Tibial nerve (tissue), 4 donors: ENCODE data around the gene USP17L30. TPM values are rescaled to one million over a fixed set of nuclear protein-coding genes. Genes with fewer than 3 reads are reported as not detected.
A peak's percentile ranks its signal among the peaks of the same experiment; 100 is the strongest.
"Not testable (repeated sequence)": the region's sequence is repeated elsewhere in the genome, so short reads cannot be mapped to it uniquely, and the experiment has no call there.

Experiments used
- DNase-seq, 2 donors: peaks; one replicate each; pipeline ENCODE4 v3.0.0-alpha.2; 2019; ENCODE audit warnings: low spot score in 2 of 2
- H3K27ac ChIP-seq, 4 donors: fragments of 200-600 bp; sonication (generic) in 3 of 4; one replicate each; pipeline ENCODE4 v1.5.1; 2017 to 2019; ENCODE audit warnings: mild to moderate bottlenecking in 1 of 4
- H3K27me3 ChIP-seq, 2 donors: fragments of 200-600 bp; sonication (generic) in 1 of 2; one replicate each; pipeline versions ENCODE4 v1.5.1 to v1.6.0; 2017 to 2019
- H3K36me3 ChIP-seq, 3 donors: fragments of 200-600 bp; sonication (generic); one replicate each; pipeline ENCODE4 v1.5.1; 2018 to 2019
- H3K4me1 ChIP-seq, 4 donors: fragments of 200-600 bp; sonication (generic) in 3 of 4; one replicate each; pipeline ENCODE4 v1.5.1; 2017 to 2019
- H3K4me3 ChIP-seq, 4 donors: fragments of 200-600 bp; sonication (generic) in 3 of 4; one replicate each; pipeline ENCODE4 v1.5.1; 2017 to 2019; ENCODE audit warnings: mild to moderate bottlenecking in 1 of 4, moderate library complexity in 1 of 4
- H3K9me3 ChIP-seq, 4 donors: fragments of 200-600 bp; sonication (generic) in 3 of 4; one replicate each; pipeline ENCODE4 v1.5.1; 2017 to 2019
- CTCF ChIP-seq, 5 experiments: fragments of 200-600 bp in 3 of 5; fragments of 450-650 bp in 2 of 5; sonication (generic) in 3 of 5; IDR thresholded peaks; one replicate each; pipeline ENCODE4 v1.5.1; 2016 to 2019; ENCODE audit warnings: antibody characterized with exemption in 5 of 5, mild to moderate bottlenecking in 3 of 5, moderate library complexity in 2 of 5
- EP300 ChIP-seq, 2 donors: sonication (generic); formaldehyde crosslinking; IDR thresholded peaks; one replicate each; pipeline ENCODE4 v1.6.1; 2017; ENCODE audit warnings: antibody characterized with exemption in 2 of 2, mild to moderate bottlenecking in 1 of 2
- POLR2A ChIP-seq, 2 donors: fragments of 450-650 bp; IDR thresholded peaks; one replicate each; pipeline ENCODE4 v1.6.1; 2017; ENCODE audit warnings: antibody characterized with exemption in 2 of 2, mild to moderate bottlenecking in 2 of 2, moderate library complexity in 2 of 2
- WGBS, 2 donors: methylation state at CpG; one replicate each; pipeline ENCODE4 v1.1.5; 2018; 5-methylcytosine and 5-hydroxymethylcytosine counted together
- small RNA-seq: library from RNA; depleted of rRNA; stranded (forward); fragments of <200 nt; gene quantifications from one replicate; pipeline ENCODE3, GENCODE V24; 2016
- total RNA-seq, 4 donors: library from RNA; depleted of rRNA; stranded (reverse); fragments of >200 nt; gene quantifications; one replicate each; pipeline ENCODE4 v1.1.0, GENCODE V29; 2016

USP17L30 gene
- total RNA-seq, 4 donors from 2014 or later = not detected

- not testable (repeated sequence) for H3K27me3 ChIP-seq, H3K27ac ChIP-seq, H3K36me3 ChIP-seq, H3K4me1 ChIP-seq, H3K9me3 ChIP-seq, DNase-seq
- H3K4me3 ChIP-seq = peak overlapping the region in 3 of 4 donors; percentile 15 to 48 (median 21)
- WGBS, 2 donors = 36 to 49% methylated on average over 9 to 19 of the region's 36 CpGs
- TF ChIP-seq CTCF (IDR thresholded peaks at IDR 0.05) = peak in 4 of 5 experiments; percentile 27 to 49 (median 44)
These were observed 18.1 kb downstream of the USP17L30 start for GRCh38 chr4:9381012-9381534.

- 77 to 96% methylated on average over 1 of the region's 1 CpG for WGBS, 2 donors
- Histone ChIP-seq H3K36me3 (no peaks in the 10 kb centered on the region), H3K4me3 (no peak overlapping the region), H3K4me1 (no peaks in the 10 kb centered on the region), H3K27ac (no peak overlapping the region), H3K9me3 (no peaks in the 10 kb centered on the region), H3K27me3 (no peaks in the 10 kb centered on the region)
- no peak for TF ChIP-seq CTCF (IDR thresholded peaks at IDR 0.05)
- no peak for TF ChIP-seq EP300 (IDR thresholded peaks at IDR 0.05)
- no peak for TF ChIP-seq POLR2A (IDR thresholded peaks at IDR 0.05)
- DNase-seq = no peak
These were observed 21.2 kb downstream of the USP17L30 start for GRCh38 chr4:9384126-9384525.

DNA sequence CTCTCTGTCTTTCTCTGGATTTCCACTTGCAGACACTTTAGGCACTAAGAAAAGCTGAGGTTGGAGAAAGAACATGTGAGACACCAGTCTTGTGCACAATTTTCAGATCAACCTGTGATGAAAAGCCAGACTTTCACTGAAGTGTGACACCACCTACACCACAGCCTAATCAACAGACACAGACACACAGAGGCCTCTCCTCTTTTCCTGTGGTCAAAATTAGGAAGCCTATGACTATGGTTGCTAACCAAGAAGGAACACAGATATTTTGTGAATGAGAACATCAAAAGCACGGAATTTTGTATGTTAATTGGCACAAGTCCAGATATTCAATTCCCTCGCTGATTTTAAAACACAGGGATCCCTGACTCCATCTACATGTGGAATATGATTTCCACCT, 26.1 kb downstream of the USP17L30 start:
- H3K27ac ChIP-seq, H3K36me3 ChIP-seq, DNase-seq, H3K27me3 ChIP-seq, H3K4me1 ChIP-seq, H3K9me3 ChIP-seq, H3K4me3 ChIP-seq: not testable (repeated sequence)
- 25 to 32% methylated on average over 2 of the region's 2 CpGs for WGBS, 2 donors

DNA sequence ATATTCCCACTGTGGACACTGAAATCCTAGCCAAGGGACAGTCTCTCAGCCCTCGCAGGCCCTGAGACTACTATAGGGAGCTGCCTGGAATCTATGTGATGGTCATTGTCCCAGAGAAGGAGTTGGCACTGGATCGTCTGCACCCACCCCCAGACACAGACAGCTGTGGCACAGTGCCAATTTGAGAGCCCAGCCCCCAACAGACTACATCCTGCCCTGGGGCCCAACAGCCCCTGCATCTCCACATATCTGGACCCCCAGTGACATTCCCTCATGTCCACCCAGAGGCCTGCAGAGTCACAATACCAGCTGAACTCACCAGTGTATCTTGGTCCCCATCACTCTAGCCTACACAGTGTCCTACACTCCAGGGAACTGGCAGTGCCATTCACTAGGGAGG, 42.8 kb downstream of the USP17L30 start:
- WGBS, 2 donors = 49 to 54% methylated on average over 2 of the region's 2 CpGs
- H3K27me3 ChIP-seq, H3K27ac ChIP-seq, H3K4me1 ChIP-seq, H3K4me3 ChIP-seq, H3K9me3 ChIP-seq, DNase-seq, H3K36me3 ChIP-seq: not testable (repeated sequence)

DNA sequence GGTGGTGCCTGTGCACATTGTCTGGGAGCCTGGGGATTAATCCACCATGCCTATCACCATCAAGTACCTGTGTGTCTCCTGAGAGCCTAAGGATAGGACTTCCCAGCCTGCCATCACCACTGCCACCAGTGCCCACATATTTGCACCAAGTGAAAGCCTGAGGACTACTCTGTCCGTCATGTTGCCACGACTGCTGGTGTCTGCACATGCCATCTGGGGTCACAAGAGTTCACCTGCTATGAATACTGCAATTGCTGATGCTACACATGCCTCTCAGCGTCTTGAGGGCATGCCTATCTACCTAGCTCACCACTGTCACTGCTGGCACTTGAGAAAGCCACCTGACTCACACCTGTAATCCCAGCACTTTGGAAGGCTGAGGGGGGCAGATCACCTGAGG, 43.6 kb downstream of the USP17L30 start:
- not testable (repeated sequence) for DNase-seq, H3K27me3 ChIP-seq, H3K27ac ChIP-seq, H3K36me3 ChIP-seq, H3K4me1 ChIP-seq, H3K9me3 ChIP-seq, H3K4me3 ChIP-seq
- 76 to 78% methylated on average over 3 of the region's 3 CpGs for WGBS, 2 donors

- TF ChIP-seq POLR2A (IDR thresholded peaks at IDR 0.05) = no peak
- TF ChIP-seq EP300 (IDR thresholded peaks at IDR 0.05) = no peak
- TF ChIP-seq CTCF (IDR thresholded peaks at IDR 0.05) = no peak
- no peaks in the 10 kb centered on the region for H3K27me3 ChIP-seq
- peaks cover 0 to 12% (median 0%) of the 10 kb centered on the region in 4 donors for H3K9me3 ChIP-seq
- H3K4me3 ChIP-seq = no peak overlapping the region
- H3K4me1 ChIP-seq = no peaks in the 10 kb centered on the region
- no peak overlapping the region for H3K27ac ChIP-seq
- DNase-seq = no peak
- WGBS, 2 donors = 91 to 94% methylated on average over 8 to 13 of the region's 13 CpGs
- no peaks in the 10 kb centered on the region for H3K36me3 ChIP-seq
These were observed 46.9 kb downstream of the USP17L30 start for GRCh38 chr4:9409793-9410192.

Small RNA genes within 50 kb of the gene (small RNA-seq; reads per million reads assigned to genes)
- gene RNA5SP153 = not detected

Other genes starting within 250 kb of the USP17L30 start
- gene FAM90A26, start 192.7 kb upstream of the USP17L30 start, total RNA-seq = not detected
- not detected for gene USP17L10, start 152.5 kb upstream of the USP17L30 start, total RNA-seq
- not detected for gene USP17L11, start 147.7 kb upstream of the USP17L30 start, total RNA-seq
- gene USP17L12, start 143.0 kb upstream of the USP17L30 start, total RNA-seq = not detected
- gene USP17L13, start 138.2 kb upstream of the USP17L30 start, total RNA-seq = not detected
- gene USP17L15, start 128.7 kb upstream of the USP17L30 start, total RNA-seq = not detected
- not detected for gene USP17L17, start 119.2 kb upstream of the USP17L30 start, total RNA-seq
- not detected for gene USP17L18, start 114.5 kb upstream of the USP17L30 start, total RNA-seq
- gene USP17L19, start 109.8 kb upstream of the USP17L30 start, total RNA-seq = not detected
- not detected for gene USP17L20, start 105.0 kb upstream of the USP17L30 start, total RNA-seq
- not detected for gene USP17L21, start 100.3 kb upstream of the USP17L30 start, total RNA-seq
- not detected for gene USP17L22, start 95.5 kb upstream of the USP17L30 start, total RNA-seq
- gene USP17L24, start 38.0 kb upstream of the USP17L30 start, total RNA-seq = not detected
- gene USP17L25, start 33.2 kb upstream of the USP17L30 start, total RNA-seq = not detected
- gene USP17L26, start 28.5 kb upstream of the USP17L30 start, total RNA-seq = not detected
- gene USP17L5, start 23.7 kb upstream of the USP17L30 start, total RNA-seq = not detected
- gene USP17L27, start 19.0 kb upstream of the USP17L30 start, total RNA-seq = not detected
- not detected for gene USP17L28, start 14.2 kb upstream of the USP17L30 start, total RNA-seq
- gene USP17L29, start 9.5 kb upstream of the USP17L30 start, total RNA-seq = not detected
- gene DEFB131A, start 81.3 kb downstream of the USP17L30 start, total RNA-seq = not detected